ENCODE results near the gene ASRGL1. TPM values are rescaled to one million over a fixed set of nuclear protein-coding genes. Genes with fewer than 3 reads are reported as not detected.

ASRGL1 gene
- total RNA-seq, 1 experiment from 2014 or later = 31.1 TPM

DNA sequence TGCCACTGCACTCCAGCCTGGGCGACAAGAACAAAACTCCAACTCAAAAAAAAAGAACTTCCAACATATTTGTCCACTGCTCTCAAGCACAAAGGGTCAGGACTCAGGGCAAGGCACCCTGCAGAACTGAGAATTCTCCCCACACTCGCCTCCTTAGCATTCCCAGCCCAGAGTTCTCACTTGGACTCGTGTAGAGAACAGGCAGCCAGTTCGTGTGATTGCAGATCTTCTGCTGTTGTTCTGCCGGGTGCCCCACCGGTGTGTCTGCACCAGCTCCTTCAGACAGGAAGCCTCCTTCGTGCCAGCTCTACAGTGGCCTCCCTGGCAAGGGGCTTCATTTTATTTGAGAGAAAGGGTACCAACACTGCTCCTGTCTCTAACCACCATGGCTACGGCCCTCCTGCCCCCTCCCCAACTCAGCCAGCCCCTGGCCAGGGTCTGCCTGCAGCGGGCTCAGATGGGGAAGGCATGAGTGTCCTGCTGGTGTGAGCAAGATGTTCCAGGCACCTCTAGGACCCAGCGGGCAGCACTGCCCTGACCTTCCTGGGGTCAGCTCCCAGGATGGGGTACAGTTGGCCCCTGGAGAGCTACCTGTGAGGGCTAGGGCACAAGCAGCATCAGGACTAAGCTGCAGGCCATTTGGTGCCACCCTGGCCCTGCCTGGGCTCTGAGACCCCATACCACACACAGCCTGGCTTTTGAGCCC, 62.1 kb downstream of the ASRGL1 start:
- Histone ChIP-seq H4K8ac (replicated peaks; ENCODE audit: insufficient read length, low read depth, low read length) (no peak overlapping the region), H3K27me3 (ENCODE audit: insufficient read depth, low read length) (no peaks in the 10 kb centered on the region), H4K20me1 (ENCODE audit: control insufficient read depth, insufficient read depth, insufficient read length) (no peaks in the 10 kb centered on the region), H3K56ac (ENCODE audit: insufficient read length, low read depth, low read length) (no peak overlapping the region), H4K91ac (ENCODE audit: insufficient read length, low read depth, low read length) (no peak overlapping the region), H2BK15ac (ENCODE audit: low read depth, low read length) (no peak overlapping the region), H3T11ph (ENCODE audit: low read length) (no peak overlapping the region), H2AFZ (ENCODE audit: low read length) (no peak overlapping the region), H2AK5ac (ENCODE audit: insufficient read length, low read length) (no peak overlapping the region), H3K27ac (ENCODE audit: insufficient read length, low read depth, low read length) (no peak overlapping the region), H3K4ac (ENCODE audit: low read depth, low read length) (no peak overlapping the region), H2BK20ac (ENCODE audit: low read depth, low read length, poor library complexity, severe bottlenecking) (no peak overlapping the region), H3K23me2 (ENCODE audit: insufficient read length, low read depth, low read length, poor library complexity, severe bottlenecking) (peaks cover 6% of the 10 kb centered on the region), H2BK120ac (ENCODE audit: low read depth, low read length, poor library complexity, severe bottlenecking) (no peak overlapping the region), H3K79me2 (ENCODE audit: insufficient read depth, low read length) (no peaks in the 10 kb centered on the region), H3K9me3 (ENCODE audit: control insufficient read depth, low read depth, low read length) (no peaks in the 10 kb centered on the region), H3K18ac (ENCODE audit: insufficient read length, low read depth, low read length) (no peak overlapping the region), H3K79me1 (ENCODE audit: insufficient read depth, low read depth, low read length, poor library complexity, severe bottlenecking) (no peaks in the 10 kb centered on the region), H3K4me1 (ENCODE audit: insufficient read depth, low read length) (peaks cover 4% of the 10 kb centered on the region; the same call in 1 of the 2 replicates), H4K5ac (ENCODE audit: insufficient read length, low read depth, low read length) (no peak overlapping the region), H3K9ac (ENCODE audit: extremely low read depth, insufficient read length, low read length) (no peak overlapping the region), H2BK5ac (ENCODE audit: insufficient read length, low read length) (no peak overlapping the region), H3K23ac (ENCODE audit: insufficient read length, low read depth, low read length) (no peak overlapping the region), H2BK12ac (ENCODE audit: insufficient read length, low read depth, low read length) (no peak overlapping the region), H3K4me2 (ENCODE audit: insufficient read depth, insufficient read length, low read length) (no peak overlapping the region), H3K14ac (ENCODE audit: insufficient read depth, low read length) (no peak overlapping the region; the same call in 1 of the 2 replicates)
- Mint-ChIP-seq H3K36me3 (ENCODE audit: insufficient read depth in 1 of 3, low read depth in 3 of 3) (no peaks in the 10 kb centered on the region; a peak in 1 of 7 replicates), H3K9me3 (no peaks in the 10 kb centered on the region), H3K27me3 (ENCODE audit: low read depth) (peaks cover 4% of the 10 kb centered on the region), H3K27ac (no peak overlapping the region), H3K4me1 (peaks cover 26 to 55% of the 10 kb centered on the region in 2 experiments), H3K4me3 (no peak overlapping the region)
- WGBS (ENCODE audit: extremely low coverage, insufficient read length, low lambda C conversion rate) = no CpG with 5 or more reads among the region's 10 CpGs
- TF ChIP-seq, protein P1, sequence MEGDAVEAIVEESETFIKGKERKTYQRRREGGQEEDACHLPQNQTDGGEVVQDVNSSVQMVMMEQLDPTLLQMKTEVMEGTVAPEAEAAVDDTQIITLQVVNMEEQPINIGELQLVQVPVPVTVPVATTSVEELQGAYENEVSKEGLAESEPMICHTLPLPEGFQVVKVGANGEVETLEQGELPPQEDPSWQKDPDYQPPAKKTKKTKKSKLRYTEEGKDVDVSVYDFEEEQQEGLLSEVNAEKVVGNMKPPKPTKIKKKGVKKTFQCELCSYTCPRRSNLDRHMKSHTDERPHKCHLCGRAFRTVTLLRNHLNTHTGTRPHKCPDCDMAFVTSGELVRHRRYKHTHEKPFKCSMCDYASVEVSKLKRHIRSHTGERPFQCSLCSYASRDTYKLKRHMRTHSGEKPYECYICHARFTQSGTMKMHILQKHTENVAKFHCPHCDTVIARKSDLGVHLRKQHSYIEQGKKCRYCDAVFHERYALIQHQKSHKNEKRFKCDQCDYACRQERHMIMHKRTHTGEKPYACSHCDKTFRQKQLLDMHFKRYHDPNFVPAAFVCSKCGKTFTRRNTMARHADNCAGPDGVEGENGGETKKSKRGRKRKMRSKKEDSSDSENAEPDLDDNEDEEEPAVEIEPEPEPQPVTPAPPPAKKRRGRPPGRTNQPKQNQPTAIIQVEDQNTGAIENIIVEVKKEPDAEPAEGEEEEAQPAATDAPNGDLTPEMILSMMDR (conservative IDR thresholded peaks at IDR 0.05) = no peak
- DNase-seq = no peak
